Keratinocyte (primary cell): Measurements from ENCODE around the gene DDX20. TPM values are rescaled to one million over a fixed set of nuclear protein-coding genes. Genes with fewer than 3 reads are reported as not detected.
A peak's percentile ranks its signal among the peaks of the same experiment; 100 is the strongest.

Source experiments
- DNase-seq: peaks from one replicate; pipeline ENCODE4 v3.0.0-alpha.2; 2011; ENCODE audit warnings: low read depth, missing footprints, low spot score
- FAIRE-seq: peaks from 2 replicates; lab custom pipeline; 2011; peaks lifted over from hg19 to GRCh38; lab: Jason Lieb, UNC
- H2AFZ ChIP-seq: 2 replicates; pipeline ENCODE4 v1.6.0; 2012; ENCODE audit warnings: low read length, control low read depth, inconsistent platforms; ENCODE audit not compliant: control insufficient read depth
- H3K27ac ChIP-seq: 2 replicates; pipeline ENCODE4 v1.5.1; 2011; ENCODE audit warnings: low read length; ENCODE audit not compliant: control insufficient read depth, insufficient read depth
- H3K27me3 ChIP-seq: 3 replicates; pipeline ENCODE4 v1.6.0; 2011; ENCODE audit warnings: low read length; ENCODE audit not compliant: control insufficient read depth, insufficient read depth; ENCODE audit errors: extremely low read depth
- H3K36me3 ChIP-seq, 2 experiments: 2 replicates in 1 of 2; 3 replicates in 1 of 2; pipeline ENCODE4 v1.5.1; 2011; ENCODE audit warnings: low read length in 2 of 2, mild to moderate bottlenecking in 1 of 2; ENCODE audit not compliant: control insufficient read depth in 2 of 2, insufficient read depth in 2 of 2; ENCODE audit errors: extremely low read depth in 1 of 2
- H3K4me1 ChIP-seq: 3 replicates; pipeline ENCODE4 v1.5.1; 2011; ENCODE audit warnings: low read length; ENCODE audit not compliant: control insufficient read depth, insufficient read depth; ENCODE audit errors: extremely low read depth
- H3K4me2 ChIP-seq: 3 replicates; pipeline ENCODE4 v1.6.0; 2011; ENCODE audit warnings: low read depth, low read length; ENCODE audit not compliant: control insufficient read depth, insufficient read depth; ENCODE audit errors: extremely low read depth
- H3K4me3 ChIP-seq, 3 experiments: fragments of 200-600 bp in 1 of 3; sonication (generic) in 1 of 3; 2 replicates in 2 of 3; 3 replicates in 1 of 3; pipeline ENCODE4 v1.5.1; 2011 to 2016; ENCODE audit warnings: low read length in 3 of 3, mild to moderate bottlenecking in 3 of 3, control low read depth in 2 of 3, inconsistent platforms in 1 of 3, low read depth in 1 of 3, mixed read lengths in 1 of 3, mixed run types in 1 of 3, moderate library complexity in 1 of 3; ENCODE audit not compliant: control insufficient read depth in 2 of 3, insufficient read depth in 2 of 3; ENCODE audit errors: extremely low read depth in 1 of 3
- H3K79me2 ChIP-seq: 2 replicates; pipeline ENCODE4 v1.6.0; 2012; ENCODE audit warnings: low read length; ENCODE audit not compliant: control insufficient read depth, insufficient read depth
- H3K9ac ChIP-seq: 3 replicates; pipeline ENCODE4 v1.6.0; 2011; ENCODE audit warnings: low read length; ENCODE audit not compliant: control insufficient read depth, insufficient read depth; ENCODE audit errors: extremely low read depth
- H3K9me1 ChIP-seq: 3 replicates; pipeline ENCODE4 v1.6.0; 2011; ENCODE audit warnings: low read length; ENCODE audit not compliant: control insufficient read depth, insufficient read depth; ENCODE audit errors: extremely low read depth
- H3K9me3 ChIP-seq: 2 replicates; pipeline ENCODE4 v1.5.1; 2012; ENCODE audit warnings: low read depth, low read length; ENCODE audit not compliant: control insufficient read depth
- H4K20me1 ChIP-seq: 3 replicates; pipeline ENCODE4 v1.6.0; 2011; ENCODE audit warnings: low read length; ENCODE audit not compliant: control insufficient read depth, insufficient read depth; ENCODE audit errors: extremely low read depth
- CTCF ChIP-seq, 3 experiments: IDR thresholded peaks in 1 of 3; conservative IDR thresholded peaks in 1 of 3; optimal IDR thresholded peaks in 1 of 3; 2 replicates in 2 of 3; 3 replicates in 1 of 3; pipeline versions ENCODE3 to v1.5.1; 2011; ENCODE audit warnings: low read length in 3 of 3, mild to moderate bottlenecking in 3 of 3, moderate library complexity in 2 of 3, control low read depth in 1 of 3, inconsistent platforms in 1 of 3; ENCODE audit not compliant: insufficient read depth in 2 of 3; ENCODE audit errors: extremely low read depth in 1 of 3
- EZH2 ChIP-seq: IDR thresholded peaks from one replicate; pipeline ENCODE4 v1.6.1; 2012; ENCODE audit warnings: inconsistent platforms, mild to moderate bottlenecking, low read length, moderate library complexity
- dilution Hi-C: fragments of 300-500 bp; cut with MboI; formaldehyde crosslinking; loops from one replicate; pipeline ENCODE4 v1.7.0; 2020; ENCODE audit warnings: low sequenced_read_pairs; ENCODE audit not compliant: extremely low pct_ligation_motif_present
- polyA plus RNA-seq, 5 experiments: library from polyadenylated mRNA; depleted of rRNA in 3 of 5; stranded (reverse) in 3 of 5; stranded (forward) in 1 of 5; unstranded in 1 of 5; fragments of >200 nt; gene quantifications; 1 replicate in 1 of 5; 2 replicates in 3 of 5; 3 replicates in 1 of 5; pipeline versions ENCODE4 v1.2.1 to v1.2.3, GENCODE V29; 2011 to 2012; ENCODE audit warnings: missing spikeins in 2 of 5, low read depth in 1 of 5, low replicate concordance in 1 of 5

Gene DDX20
- polyA plus RNA-seq, 1 donor (not counting 4 experiments of a cell fraction or from before 2014, with no cell fraction given), result 14.8 TPM

GRCh38 chr1:111745675-111746613 is 9.8 kb upstream of the DDX20 start:
- no peaks in the 10 kb centered on the region for H4K20me1 ChIP-seq
- H2AFZ ChIP-seq, result no peak overlapping the region
- H3K9ac ChIP-seq, result no peak overlapping the region
- peaks cover 8% of the 10 kb centered on the region for H3K27me3 ChIP-seq
- no peak overlapping the region for H3K4me3 ChIP-seq
- no peaks in the 10 kb centered on the region for H3K9me1 ChIP-seq
- H3K9me3 ChIP-seq, result no peaks in the 10 kb centered on the region
- H3K4me1 ChIP-seq, result no peaks in the 10 kb centered on the region
- H3K36me3 ChIP-seq, result no peaks in the 10 kb centered on the region
- dilution Hi-C loops, result no loop called here
- no peaks in the 10 kb centered on the region for H3K79me2 ChIP-seq
- no peak overlapping the region for H3K27ac ChIP-seq
- H3K4me2 ChIP-seq, result no peak overlapping the region
- TF ChIP-seq EZH2 (no peak), CTCF (optimal IDR thresholded peaks at IDR 0.05 in 1 of 3, IDR thresholded peaks at IDR 0.05 in 1 of 3, conservative IDR thresholded peaks at IDR 0.05 in 1 of 3; ENCODE audit: extremely low read depth in 1 of 3, insufficient read depth in 2 of 3, low read length in 3 of 3) (no peak)
- DNase-seq (no peak), FAIRE-seq (no peak)

DNA sequence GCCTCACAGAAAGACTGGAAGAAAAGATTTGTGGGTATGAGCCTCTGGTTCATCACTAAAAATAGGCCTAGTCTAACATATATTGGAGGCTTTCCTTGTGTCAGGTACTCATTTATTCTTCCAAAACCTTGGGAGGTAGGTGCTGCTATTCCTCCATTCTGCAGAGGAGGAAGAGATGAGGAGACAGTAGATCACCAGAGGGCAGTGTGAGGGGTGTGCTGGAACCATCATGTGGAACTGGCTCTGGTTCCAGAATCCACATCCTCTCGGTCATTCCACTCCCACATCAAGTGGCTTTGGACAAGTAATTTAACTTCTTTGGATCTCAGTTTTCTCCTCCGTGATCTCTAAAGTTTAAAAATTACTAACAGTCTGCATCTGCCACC is 9.1 kb upstream of the DDX20 start:
- dilution Hi-C loops, result no loop called here
- Histone ChIP-seq H3K27me3 (peaks cover 1% of the 10 kb centered on the region), H2AFZ (no peak overlapping the region), H3K9ac (no peak overlapping the region), H3K79me2 (no peaks in the 10 kb centered on the region), H3K9me1 (no peaks in the 10 kb centered on the region), H3K4me1 (no peaks in the 10 kb centered on the region), H3K4me3 (no peak overlapping the region), H3K36me3 (no peaks in the 10 kb centered on the region), H3K4me2 (no peak overlapping the region), H3K9me3 (no peaks in the 10 kb centered on the region), H4K20me1 (no peaks in the 10 kb centered on the region), H3K27ac (no peak overlapping the region)
- DNase-seq (no peak), FAIRE-seq (no peak)
- TF ChIP-seq CTCF (optimal IDR thresholded peaks at IDR 0.05 in 1 of 3, IDR thresholded peaks at IDR 0.05 in 1 of 3, conservative IDR thresholded peaks at IDR 0.05 in 1 of 3; ENCODE audit: extremely low read depth in 1 of 3, insufficient read depth in 2 of 3, low read length in 3 of 3), result peak in 1 of 3 experiments; percentile 30
- no peak for TF ChIP-seq EZH2
